H9 (cell line): ENCODE data around the gene ZNF14. TPM values are rescaled to one million over a fixed set of nuclear protein-coding genes. Genes with fewer than 3 reads are reported as not detected.

ENCODE experiments used
- DNase-seq: peaks from one replicate; pipeline ENCODE4 v3.0.0-alpha.2; 2017
- H2AFZ ChIP-seq: one replicate; pipeline ENCODE4 v1.6.1; 2013; ENCODE audit warnings: mild to moderate bottlenecking, low read length, control low read depth, moderate library complexity
- H2AK5ac ChIP-seq: 2 replicates; pipeline ENCODE4 v1.6.1; 2013; ENCODE audit warnings: low read length, control low read depth, mixed read lengths; ENCODE audit not compliant: insufficient read length
- H2BK120ac ChIP-seq: one replicate; pipeline ENCODE4 v1.6.1; 2013; ENCODE audit warnings: low read depth, mild to moderate bottlenecking, low read length, control low read depth, inconsistent platforms; ENCODE audit not compliant: poor library complexity, severe bottlenecking
- H2BK12ac ChIP-seq: 2 replicates; pipeline ENCODE4 v1.6.1; 2013; ENCODE audit warnings: low read length, control low read depth, mixed read lengths, low read depth; ENCODE audit not compliant: insufficient read length
- H2BK15ac ChIP-seq: 2 replicates; pipeline ENCODE4 v1.6.1; 2013; ENCODE audit warnings: low read depth, low read length, control low read depth
- H2BK20ac ChIP-seq: one replicate; pipeline ENCODE4 v1.6.1; 2013; ENCODE audit warnings: low read depth, mild to moderate bottlenecking, low read length, control low read depth, inconsistent platforms; ENCODE audit not compliant: poor library complexity, severe bottlenecking
- H2BK5ac ChIP-seq: 2 replicates; pipeline ENCODE4 v1.6.1; 2013; ENCODE audit warnings: low read length, control low read depth, mixed read lengths; ENCODE audit not compliant: insufficient read length
- H3K14ac ChIP-seq: 2 replicates; pipeline ENCODE4 v1.6.1; 2013; ENCODE audit warnings: low read length, control low read depth; ENCODE audit not compliant: insufficient read depth
- H3K18ac ChIP-seq: 2 replicates; pipeline ENCODE4 v1.6.1; 2013; ENCODE audit warnings: low read depth, mild to moderate bottlenecking, mixed read lengths, low read length, control low read depth; ENCODE audit not compliant: insufficient read length
- H3K23ac ChIP-seq: 2 replicates; pipeline ENCODE4 v1.6.1; 2013; ENCODE audit warnings: low read length, control low read depth, mixed read lengths, low read depth; ENCODE audit not compliant: insufficient read length
- H3K23me2 ChIP-seq: 2 replicates; pipeline ENCODE4 v1.6.1; 2013; ENCODE audit warnings: low read depth, mild to moderate bottlenecking, mixed read lengths, low read length, control low read depth; ENCODE audit not compliant: insufficient read length, poor library complexity, severe bottlenecking
- H3K27ac ChIP-seq: 2 replicates; pipeline ENCODE4 v1.5.1; 2013; ENCODE audit warnings: low read length, control low read depth, mixed read lengths, low read depth; ENCODE audit not compliant: insufficient read length
- H3K27me3 ChIP-seq: 2 replicates; pipeline ENCODE4 v1.6.1; 2013; ENCODE audit warnings: low read length, control low read depth, inconsistent platforms; ENCODE audit not compliant: insufficient read depth
- H3K4ac ChIP-seq: 2 replicates; pipeline ENCODE4 v1.6.1; 2013; ENCODE audit warnings: low read depth, mild to moderate bottlenecking, control low read depth, inconsistent platforms, low read length, moderate library complexity
- H3K4me1 ChIP-seq: 2 replicates; pipeline ENCODE4 v1.6.1; 2013; ENCODE audit warnings: low read length, control low read depth, inconsistent platforms; ENCODE audit not compliant: insufficient read depth
- H3K4me2 ChIP-seq: 2 replicates; pipeline ENCODE4 v1.6.1; 2013; ENCODE audit warnings: low read length, control low read depth, mixed read lengths; ENCODE audit not compliant: insufficient read length, insufficient read depth
- H3K56ac ChIP-seq: 2 replicates; pipeline ENCODE4 v1.6.1; 2013; ENCODE audit warnings: low read depth, mild to moderate bottlenecking, mixed read lengths, low read length, control low read depth; ENCODE audit not compliant: insufficient read length
- H3K79me1 ChIP-seq: 2 replicates; pipeline ENCODE4 v1.6.1; 2013; ENCODE audit warnings: low read depth, mild to moderate bottlenecking, moderate library complexity, low read length, control low read depth, inconsistent platforms; ENCODE audit not compliant: insufficient read depth, poor library complexity, severe bottlenecking
- H3K79me2 ChIP-seq: 2 replicates; pipeline ENCODE4 v1.6.1; 2013; ENCODE audit warnings: low read length, control low read depth, inconsistent platforms; ENCODE audit not compliant: insufficient read depth
- H3K9ac ChIP-seq: 2 replicates; pipeline ENCODE4 v1.6.1; 2013; ENCODE audit warnings: low read length, control low read depth, mixed read lengths; ENCODE audit not compliant: insufficient read length; ENCODE audit errors: extremely low read depth
- H3K9me3 ChIP-seq: one replicate; pipeline ENCODE4 v1.6.1; 2013; ENCODE audit warnings: low read depth, low read length, inconsistent platforms; ENCODE audit not compliant: control insufficient read depth
- H3T11ph ChIP-seq: one replicate; pipeline ENCODE4 v1.6.1; 2013; ENCODE audit warnings: mild to moderate bottlenecking, low read length, control low read depth, inconsistent platforms
- H4K20me1 ChIP-seq: one replicate; pipeline ENCODE4 v1.6.1; 2013; ENCODE audit not compliant: control insufficient read depth, insufficient read length, insufficient read depth
- H4K5ac ChIP-seq: 2 replicates; pipeline ENCODE4 v1.6.1; 2013; ENCODE audit warnings: low read depth, mild to moderate bottlenecking, mixed read lengths, low read length, control low read depth; ENCODE audit not compliant: insufficient read length
- H4K8ac ChIP-seq: replicated peaks from 2 replicates; pipeline ENCODE4 v1.6.1; 2013; ENCODE audit warnings: low read length, control low read depth, mixed read lengths, low read depth; ENCODE audit not compliant: insufficient read length
- H4K91ac ChIP-seq: 2 replicates; pipeline ENCODE4 v1.6.1; 2013; ENCODE audit warnings: low read depth, mild to moderate bottlenecking, moderate library complexity, mixed read lengths, low read length, control low read depth; ENCODE audit not compliant: insufficient read length
- H3K27ac Mint-ChIP-seq, 3 experiments: 2 replicates in 2 of 3; 3 replicates in 1 of 3; pipeline ENCODE4 v1.8.0; 2020 to 2021; ENCODE audit warnings: mixed read lengths in 3 of 3, mild to moderate bottlenecking in 1 of 3, moderate library complexity in 1 of 3
- H3K27me3 Mint-ChIP-seq: 2 replicates; pipeline ENCODE4 v1.8.0; 2021; ENCODE audit warnings: low read depth, mild to moderate bottlenecking, moderate library complexity, mixed read lengths
- H3K36me3 Mint-ChIP-seq, 3 experiments: 2 replicates in 2 of 3; 3 replicates in 1 of 3; pipeline ENCODE4 v1.8.0; 2020 to 2021; ENCODE audit warnings: low read depth in 3 of 3, mixed read lengths in 3 of 3; ENCODE audit not compliant: insufficient read depth in 1 of 3
- H3K4me1 Mint-ChIP-seq, 2 experiments: 2 replicates each; pipeline ENCODE4 v1.8.0; 2020; ENCODE audit warnings: mixed read lengths in 2 of 2
- H3K4me3 Mint-ChIP-seq, 2 experiments: 2 replicates in 1 of 2; 3 replicates in 1 of 2; pipeline ENCODE4 v1.8.0; 2020 to 2021; ENCODE audit warnings: mild to moderate bottlenecking in 2 of 2, mixed read lengths in 2 of 2, moderate library complexity in 1 of 2
- H3K9me3 Mint-ChIP-seq, 2 experiments: 2 replicates in 1 of 2; 3 replicates in 1 of 2; pipeline ENCODE4 v1.8.0; 2020; ENCODE audit warnings: mild to moderate bottlenecking in 2 of 2, mixed read lengths in 2 of 2, moderate library complexity in 1 of 2
- CTCF ChIP-seq: fragments of 200-600 bp; sonication (generic); conservative IDR thresholded peaks from 3 replicates; pipeline ENCODE4 v1.8.0; 2021; ENCODE audit warnings: antibody characterized with exemption, mild to moderate bottlenecking
- WGBS: extraction: QIAGEN DNeasy Blood & Tissue Kit; methylation state at CpG from one replicate; pipeline ENCODE4 v1.1.7; 2013; ENCODE audit warnings: missing lambda C conversion rate, low lambda C conversion rate, mixed read lengths; ENCODE audit not compliant: insufficient read length; ENCODE audit errors: extremely low coverage; 5-methylcytosine and 5-hydroxymethylcytosine counted together
- total RNA-seq: library from RNA; stranded (reverse); gene quantifications from 2 replicates; pipeline ENCODE4 v1.2.1, GENCODE V29; 2021

The ZNF14 gene
- total RNA-seq, 1 experiment from 2014 or later = 8.3 TPM

DNA sequence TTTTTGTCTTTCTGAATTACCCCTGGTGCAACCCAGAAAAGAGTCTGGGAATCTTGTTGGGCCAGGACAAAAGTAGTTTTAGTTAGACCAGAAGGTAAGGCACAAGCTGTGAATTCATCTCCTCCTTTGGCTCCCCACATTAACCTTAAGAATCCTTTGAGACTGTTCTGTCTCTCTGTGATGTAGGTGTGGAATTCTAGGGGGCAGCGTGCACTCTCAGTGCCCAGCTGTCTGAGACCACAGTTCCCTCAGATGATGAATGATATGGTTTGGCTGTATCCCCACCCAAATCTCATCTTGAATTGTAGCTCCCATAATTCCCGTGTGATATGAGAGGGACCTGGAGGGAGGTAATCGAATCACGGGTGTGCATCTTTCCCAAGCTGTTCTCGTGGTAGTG, 44.8 kb upstream of the ZNF14 start:
- TF ChIP-seq CTCF = peak; percentile 17; the same call in 1 of the 3 replicates
- Mint-ChIP-seq H3K4me3 (peak overlapping the region; percentile 97), H3K36me3 (peaks cover 18 to 20% (median 18%) of the 10 kb centered on the region in 3 experiments; a peak in 6 of 7 replicates), H3K27ac (no peak overlapping the region), H3K27me3 (no peaks in the 10 kb centered on the region), H3K9me3 (peaks cover 0 to 2% of the 10 kb centered on the region in 2 experiments; a peak in 2 of 5 replicates), H3K4me1 (peaks cover 14 to 15% of the 10 kb centered on the region in 2 experiments)
- WGBS = no CpG with 5 or more reads among the region's 5 CpGs
- Histone ChIP-seq H3K9me3 (no peaks in the 10 kb centered on the region), H2BK5ac (no peak overlapping the region), H3K79me2 (no peaks in the 10 kb centered on the region), H3K27ac (no peak overlapping the region), H2BK20ac (no peak overlapping the region), H4K91ac (no peak overlapping the region), H3K23me2 (peaks cover 15% of the 10 kb centered on the region), H2BK15ac (no peak overlapping the region), H2AK5ac (no peak overlapping the region), H2AFZ (no peak overlapping the region), H3K23ac (no peak overlapping the region), H3K18ac (no peak overlapping the region), H4K5ac (no peak overlapping the region), H4K8ac (no peak overlapping the region), H2BK120ac (no peak overlapping the region), H3K4me1 (no peaks in the 10 kb centered on the region; the same call in 1 of the 2 replicates), H3K4ac (no peak overlapping the region), H3K27me3 (no peaks in the 10 kb centered on the region), H3K4me2 (peak overlapping the region; percentile 46), H3K9ac (no peak overlapping the region), H2BK12ac (no peak overlapping the region), H3K56ac (no peak overlapping the region), H4K20me1 (no peaks in the 10 kb centered on the region), H3K79me1 (peaks cover 4% of the 10 kb centered on the region), H3T11ph (no peak overlapping the region), H3K14ac (no peak overlapping the region)
- DNase-seq = no peak
